ENCODE measurements around the gene SIMC1.
"Not testable (repeated sequence)": the region's sequence is repeated elsewhere in the genome, so short reads cannot be mapped to it uniquely, and the experiment has no call there.

The SIMC1 gene

DNA sequence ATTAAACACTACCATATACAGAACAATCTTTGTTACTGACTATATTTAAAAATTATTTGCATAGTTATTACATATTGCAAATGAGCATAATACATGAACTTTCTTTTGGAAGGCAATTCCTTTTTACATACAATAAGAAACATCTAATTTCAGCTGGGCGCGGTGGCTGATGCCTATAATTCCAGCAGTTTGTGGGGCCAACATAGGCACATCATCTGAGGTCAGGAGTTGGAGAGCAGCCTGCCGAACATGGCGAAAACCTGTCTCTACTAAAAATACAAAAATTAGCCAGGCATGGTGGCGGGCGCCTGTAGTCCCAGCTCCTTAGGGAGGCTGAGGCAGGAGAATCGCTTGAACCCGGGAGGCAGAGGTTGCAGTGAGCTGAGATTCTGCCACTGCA lies 36.4 kb upstream of the SIMC1 start:
- no peaks in the 10 kb centered on the region for H4K20me1 ChIP-seq (ENCODE audit: insufficient read depth, low read length)
- no peak overlapping the region for H3K4me2 ChIP-seq (ENCODE audit: low read depth, low read length)
- no peak for DNase-seq
- no peaks in the 10 kb centered on the region for H3K9me3 ChIP-seq (replicated peaks; ENCODE audit: insufficient read depth, low read length)
- H3K4me3 ChIP-seq (ENCODE audit: low read length), result no peak overlapping the region
- H3K36me3 ChIP-seq (replicated peaks; ENCODE audit: insufficient read depth, low read length), result no peaks in the 10 kb centered on the region
- no peaks in the 10 kb centered on the region for H3F3A ChIP-seq (ENCODE audit: insufficient read depth, low read length)
- no peak overlapping the region for H3K9ac ChIP-seq (ENCODE audit: low read length)
- H3K4me1 ChIP-seq (ENCODE audit: low read length), result no peaks in the 10 kb centered on the region
- H3K79me2 ChIP-seq (ENCODE audit: low read length), result no peaks in the 10 kb centered on the region
- H3K27ac ChIP-seq (ENCODE audit: low read length), result no peak overlapping the region
- TF ChIP-seq EZH2phosphoT487 (IDR thresholded peaks at IDR 0.05; ENCODE audit: low read length), result no peak
- no peak overlapping the region for H2AFZ ChIP-seq (ENCODE audit: low read length)
- H3K9me2 ChIP-seq (replicated peaks; ENCODE audit: insufficient read depth, low read length), result no peaks in the 10 kb centered on the region
- no peaks in the 10 kb centered on the region for H3K27me3 ChIP-seq (replicated peaks; ENCODE audit: insufficient read depth, low read length)

DNA sequence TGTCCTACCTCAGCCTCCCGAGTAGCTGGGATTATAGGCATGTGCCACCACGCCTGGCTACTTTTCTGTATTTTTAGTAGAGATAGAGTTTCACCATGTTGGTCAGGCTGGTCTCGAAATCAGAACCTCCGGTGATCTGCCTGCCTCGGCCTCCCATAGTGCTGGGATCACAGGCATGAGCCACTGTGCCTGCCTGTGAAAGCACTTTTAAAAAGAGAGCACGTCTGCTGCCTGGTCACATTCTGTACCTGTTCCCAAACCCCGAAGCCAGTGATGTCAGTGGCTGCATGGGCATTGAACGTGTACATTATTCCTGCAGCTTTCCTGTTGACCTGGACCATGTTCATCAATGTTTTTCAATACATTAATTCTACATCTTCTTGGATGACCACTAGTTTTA lies 35.1 kb upstream of the SIMC1 start:
- no peaks in the 10 kb centered on the region for H3K79me2 ChIP-seq (ENCODE audit: low read length)
- H4K20me1 ChIP-seq (ENCODE audit: insufficient read depth, low read length), result no peaks in the 10 kb centered on the region
- H3K9me2 ChIP-seq (replicated peaks; ENCODE audit: insufficient read depth, low read length), result no peaks in the 10 kb centered on the region
- no peak overlapping the region for H2AFZ ChIP-seq (ENCODE audit: low read length)
- DNase-seq, result no peak
- no peak for TF ChIP-seq EZH2phosphoT487 (IDR thresholded peaks at IDR 0.05; ENCODE audit: low read length)
- TF ChIP-seq EZH2 (optimal IDR thresholded peaks at IDR 0.05; ENCODE audit: low read depth, low read length), result no peak
- TF ChIP-seq, protein P1, sequence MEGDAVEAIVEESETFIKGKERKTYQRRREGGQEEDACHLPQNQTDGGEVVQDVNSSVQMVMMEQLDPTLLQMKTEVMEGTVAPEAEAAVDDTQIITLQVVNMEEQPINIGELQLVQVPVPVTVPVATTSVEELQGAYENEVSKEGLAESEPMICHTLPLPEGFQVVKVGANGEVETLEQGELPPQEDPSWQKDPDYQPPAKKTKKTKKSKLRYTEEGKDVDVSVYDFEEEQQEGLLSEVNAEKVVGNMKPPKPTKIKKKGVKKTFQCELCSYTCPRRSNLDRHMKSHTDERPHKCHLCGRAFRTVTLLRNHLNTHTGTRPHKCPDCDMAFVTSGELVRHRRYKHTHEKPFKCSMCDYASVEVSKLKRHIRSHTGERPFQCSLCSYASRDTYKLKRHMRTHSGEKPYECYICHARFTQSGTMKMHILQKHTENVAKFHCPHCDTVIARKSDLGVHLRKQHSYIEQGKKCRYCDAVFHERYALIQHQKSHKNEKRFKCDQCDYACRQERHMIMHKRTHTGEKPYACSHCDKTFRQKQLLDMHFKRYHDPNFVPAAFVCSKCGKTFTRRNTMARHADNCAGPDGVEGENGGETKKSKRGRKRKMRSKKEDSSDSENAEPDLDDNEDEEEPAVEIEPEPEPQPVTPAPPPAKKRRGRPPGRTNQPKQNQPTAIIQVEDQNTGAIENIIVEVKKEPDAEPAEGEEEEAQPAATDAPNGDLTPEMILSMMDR (IDR thresholded peaks at IDR 0.05; ENCODE audit: low read length), result no peak
- H3K4me2 ChIP-seq (ENCODE audit: low read depth, low read length), result no peak overlapping the region
- H3K4me3 ChIP-seq (ENCODE audit: low read length), result no peak overlapping the region
- no peaks in the 10 kb centered on the region for H3K4me1 ChIP-seq (ENCODE audit: low read length)
- H3K27ac ChIP-seq (ENCODE audit: low read length), result no peak overlapping the region
- no peaks in the 10 kb centered on the region for H3K27me3 ChIP-seq (replicated peaks; ENCODE audit: insufficient read depth, low read length)
- no peaks in the 10 kb centered on the region for H3F3A ChIP-seq (ENCODE audit: insufficient read depth, low read length)
- H3K36me3 ChIP-seq (replicated peaks; ENCODE audit: insufficient read depth, low read length), result no peaks in the 10 kb centered on the region
- H3K9me3 ChIP-seq (replicated peaks; ENCODE audit: insufficient read depth, low read length), result no peaks in the 10 kb centered on the region
- H3K9ac ChIP-seq (ENCODE audit: low read length), result no peak overlapping the region

DNA sequence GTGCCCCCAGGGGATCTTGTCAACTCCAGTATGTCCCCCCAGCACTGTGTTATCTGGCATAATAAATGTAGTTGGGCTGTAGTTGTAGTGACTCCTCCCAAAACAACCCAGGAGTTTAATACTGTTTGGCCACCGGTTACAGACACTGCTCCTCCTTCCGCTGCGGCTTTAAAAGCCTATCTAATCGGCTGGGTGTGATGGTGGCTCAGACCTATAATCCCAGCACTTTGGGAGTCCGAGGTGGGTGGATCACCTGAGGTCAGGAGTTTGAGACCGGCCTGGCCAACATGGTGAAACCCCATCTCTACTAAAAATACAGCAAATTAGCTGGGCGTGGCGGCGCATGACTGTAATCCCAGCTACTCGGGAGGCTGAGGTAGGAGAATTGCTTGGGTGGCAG lies 34.7 kb upstream of the SIMC1 start:
- not testable (repeated sequence) for DNase-seq; H3K27me3 ChIP-seq (replicated peaks; ENCODE audit: insufficient read depth, low read length); H3K36me3 ChIP-seq (replicated peaks; ENCODE audit: insufficient read depth, low read length); H3K9me2 ChIP-seq (replicated peaks; ENCODE audit: insufficient read depth, low read length); H4K20me1 ChIP-seq (ENCODE audit: insufficient read depth, low read length); H3F3A ChIP-seq (ENCODE audit: insufficient read depth, low read length); H3K9ac ChIP-seq (ENCODE audit: low read length); H3K27ac ChIP-seq (ENCODE audit: low read length); H3K4me3 ChIP-seq (ENCODE audit: low read length); H3K4me1 ChIP-seq (ENCODE audit: low read length); H3K79me2 ChIP-seq (ENCODE audit: low read length); H3K4me2 ChIP-seq (ENCODE audit: low read depth, low read length); H2AFZ ChIP-seq (ENCODE audit: low read length); H3K9me3 ChIP-seq (replicated peaks; ENCODE audit: insufficient read depth, low read length)

DNA sequence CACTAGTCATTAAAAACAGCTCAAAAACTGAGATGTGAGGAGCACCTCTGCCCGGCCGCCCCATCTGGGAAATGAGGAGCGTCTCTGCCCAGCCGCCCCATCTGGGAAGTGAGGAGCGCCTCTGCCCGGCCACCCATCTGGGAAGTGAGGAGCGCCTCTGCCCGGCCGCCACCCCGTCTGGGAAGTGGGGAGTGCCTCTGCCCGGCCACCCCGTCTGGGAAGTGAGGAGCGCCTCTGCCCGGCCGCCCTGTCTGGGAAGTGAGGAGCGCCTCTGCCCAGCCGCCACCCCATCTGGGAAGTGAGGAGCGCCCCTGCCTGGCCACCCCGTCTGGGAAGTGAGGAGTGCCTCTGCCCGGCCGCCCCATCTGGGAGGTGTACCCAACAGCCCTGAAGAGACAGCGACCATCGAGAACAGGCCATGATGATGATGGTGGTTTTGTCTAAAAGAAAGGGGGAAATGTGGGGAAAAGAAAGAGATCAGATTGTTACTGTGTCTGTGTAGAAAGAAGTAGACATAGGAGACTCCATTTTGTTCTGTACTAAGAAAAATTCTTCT lies 23.7 kb upstream of the SIMC1 start:
- not testable (repeated sequence) for H3K79me2 ChIP-seq (ENCODE audit: low read length); H3K4me2 ChIP-seq (ENCODE audit: low read depth, low read length); H3K27me3 ChIP-seq (replicated peaks; ENCODE audit: insufficient read depth, low read length); H3K4me1 ChIP-seq (ENCODE audit: low read length); H3K9me2 ChIP-seq (replicated peaks; ENCODE audit: insufficient read depth, low read length); H3K27ac ChIP-seq (ENCODE audit: low read length); H2AFZ ChIP-seq (ENCODE audit: low read length); H3K9me3 ChIP-seq (replicated peaks; ENCODE audit: insufficient read depth, low read length); H3K4me3 ChIP-seq (ENCODE audit: low read length); H4K20me1 ChIP-seq (ENCODE audit: insufficient read depth, low read length); H3K36me3 ChIP-seq (replicated peaks; ENCODE audit: insufficient read depth, low read length); H3F3A ChIP-seq (ENCODE audit: insufficient read depth, low read length); H3K9ac ChIP-seq (ENCODE audit: low read length); DNase-seq

DNA sequence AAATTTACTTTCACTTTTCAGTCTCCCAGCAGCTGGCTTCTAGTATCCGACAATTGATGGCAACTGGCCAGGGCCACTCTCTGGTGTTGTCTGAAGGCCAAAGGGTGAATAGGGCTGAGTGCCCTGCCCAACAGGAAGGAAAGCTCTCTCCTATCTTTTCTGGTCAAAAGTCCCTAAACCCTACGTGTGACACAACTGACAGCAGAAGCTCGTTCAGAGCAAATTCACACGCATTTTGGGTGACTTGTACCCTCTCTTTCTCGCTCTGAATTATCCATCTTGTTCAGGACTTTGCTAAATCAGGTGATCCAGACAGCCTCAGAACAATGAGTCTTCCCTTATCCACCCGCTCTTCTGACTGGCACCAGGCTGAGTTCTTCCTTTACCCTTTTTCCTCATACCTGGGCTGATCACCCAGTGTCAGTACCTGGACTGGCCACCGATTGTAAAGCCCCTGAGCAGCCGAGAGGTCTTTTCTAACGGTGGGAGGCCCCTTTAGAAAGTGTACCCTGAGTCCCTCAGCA lies 21.8 kb upstream of the SIMC1 start:
- H3K9me2 ChIP-seq (replicated peaks; ENCODE audit: insufficient read depth, low read length); H4K20me1 ChIP-seq (ENCODE audit: insufficient read depth, low read length); H3K4me2 ChIP-seq (ENCODE audit: low read depth, low read length); H3K27me3 ChIP-seq (replicated peaks; ENCODE audit: insufficient read depth, low read length); H3F3A ChIP-seq (ENCODE audit: insufficient read depth, low read length); H2AFZ ChIP-seq (ENCODE audit: low read length); H3K4me3 ChIP-seq (ENCODE audit: low read length); H3K27ac ChIP-seq (ENCODE audit: low read length); H3K79me2 ChIP-seq (ENCODE audit: low read length); H3K9ac ChIP-seq (ENCODE audit: low read length); H3K4me1 ChIP-seq (ENCODE audit: low read length); DNase-seq; H3K36me3 ChIP-seq (replicated peaks; ENCODE audit: insufficient read depth, low read length); H3K9me3 ChIP-seq (replicated peaks; ENCODE audit: insufficient read depth, low read length): not testable (repeated sequence)

DNA sequence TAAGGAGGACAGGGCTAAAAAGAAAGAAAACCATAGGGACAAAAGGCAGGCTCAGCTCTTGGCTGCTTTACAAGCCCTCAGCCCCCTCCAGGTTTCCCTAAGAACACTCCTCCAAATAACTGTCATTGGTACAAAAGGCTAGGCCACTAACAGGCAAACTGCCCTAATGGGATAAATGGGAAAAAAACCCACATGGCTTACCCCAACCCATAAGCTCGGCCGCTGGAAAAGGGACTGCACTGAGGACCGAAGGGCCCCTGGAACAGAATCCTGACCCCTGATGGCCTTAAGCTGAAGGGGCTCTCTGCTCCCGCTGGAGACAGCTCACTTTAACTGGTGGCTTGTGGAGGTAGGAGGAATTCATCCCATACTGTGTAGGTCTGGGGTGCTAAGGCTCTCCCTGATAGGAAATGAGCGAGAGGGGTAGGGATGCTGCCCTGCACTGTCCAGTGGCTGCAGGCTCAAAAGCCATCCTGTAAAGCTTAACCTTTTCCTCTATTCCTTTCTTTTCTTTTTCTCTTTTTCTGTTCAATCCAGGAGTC lies 21.0 kb upstream of the SIMC1 start:
- not testable (repeated sequence) for DNase-seq; H3K9ac ChIP-seq (ENCODE audit: low read length)

DNA sequence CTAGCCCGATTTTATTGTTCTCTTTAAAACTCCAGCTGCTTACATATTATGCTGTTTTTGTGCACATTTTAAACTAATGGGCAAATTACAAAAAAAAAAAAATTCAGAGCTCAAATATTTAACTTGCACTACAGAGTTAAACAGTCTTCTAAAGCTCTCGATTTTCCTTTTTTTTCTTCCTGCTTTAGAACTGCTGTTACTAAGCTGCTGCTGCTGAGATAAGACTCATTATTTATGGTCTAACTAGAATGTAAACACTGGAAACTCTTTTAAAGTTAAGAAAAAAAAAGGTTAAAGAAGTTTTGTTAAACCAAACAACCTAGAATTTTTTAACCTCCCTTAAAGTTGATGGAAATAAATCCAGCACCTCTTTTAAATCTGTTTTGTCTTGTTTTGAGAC lies 20.5 kb upstream of the SIMC1 start:
- H3K4me3 ChIP-seq (ENCODE audit: low read length); H3K36me3 ChIP-seq (replicated peaks; ENCODE audit: insufficient read depth, low read length); H3K27ac ChIP-seq (ENCODE audit: low read length); H3K4me2 ChIP-seq (ENCODE audit: low read depth, low read length); H3K79me2 ChIP-seq (ENCODE audit: low read length); DNase-seq; H2AFZ ChIP-seq (ENCODE audit: low read length); H3F3A ChIP-seq (ENCODE audit: insufficient read depth, low read length); H3K27me3 ChIP-seq (replicated peaks; ENCODE audit: insufficient read depth, low read length); H3K9me3 ChIP-seq (replicated peaks; ENCODE audit: insufficient read depth, low read length); H3K4me1 ChIP-seq (ENCODE audit: low read length); H3K9me2 ChIP-seq (replicated peaks; ENCODE audit: insufficient read depth, low read length); H3K9ac ChIP-seq (ENCODE audit: low read length); H4K20me1 ChIP-seq (ENCODE audit: insufficient read depth, low read length): not testable (repeated sequence)

More for the DNA sequence above, 21.0 kb upstream of the SIMC1 start:
- not testable (repeated sequence) for H4K20me1 ChIP-seq (ENCODE audit: insufficient read depth, low read length); H3K4me1 ChIP-seq (ENCODE audit: low read length); H3F3A ChIP-seq (ENCODE audit: insufficient read depth, low read length); H3K36me3 ChIP-seq (replicated peaks; ENCODE audit: insufficient read depth, low read length); H3K27me3 ChIP-seq (replicated peaks; ENCODE audit: insufficient read depth, low read length); H3K79me2 ChIP-seq (ENCODE audit: low read length); H3K4me3 ChIP-seq (ENCODE audit: low read length); H3K4me2 ChIP-seq (ENCODE audit: low read depth, low read length); H3K9me2 ChIP-seq (replicated peaks; ENCODE audit: insufficient read depth, low read length); H3K27ac ChIP-seq (ENCODE audit: low read length); H2AFZ ChIP-seq (ENCODE audit: low read length); H3K9me3 ChIP-seq (replicated peaks; ENCODE audit: insufficient read depth, low read length)

Data from MM.1S (cell line).